ENCODE data around the gene BIRC5.
"Not testable (repeated sequence)": the region's sequence is repeated elsewhere in the genome, so short reads cannot be mapped to it uniquely, and the experiment has no call there.

The BIRC5 gene

GRCh38 chr17:78225088-78225865 is 11.2 kb downstream of the BIRC5 start:
- DNase-seq = no peak

GRCh38 chr17:78226055-78226758 is 12.2 kb downstream of the BIRC5 start:
- DNase-seq = no peak

- DNase-seq = no peak
These were observed 12.9 kb downstream of the BIRC5 start for GRCh38 chr17:78226759-78227454.

DNA sequence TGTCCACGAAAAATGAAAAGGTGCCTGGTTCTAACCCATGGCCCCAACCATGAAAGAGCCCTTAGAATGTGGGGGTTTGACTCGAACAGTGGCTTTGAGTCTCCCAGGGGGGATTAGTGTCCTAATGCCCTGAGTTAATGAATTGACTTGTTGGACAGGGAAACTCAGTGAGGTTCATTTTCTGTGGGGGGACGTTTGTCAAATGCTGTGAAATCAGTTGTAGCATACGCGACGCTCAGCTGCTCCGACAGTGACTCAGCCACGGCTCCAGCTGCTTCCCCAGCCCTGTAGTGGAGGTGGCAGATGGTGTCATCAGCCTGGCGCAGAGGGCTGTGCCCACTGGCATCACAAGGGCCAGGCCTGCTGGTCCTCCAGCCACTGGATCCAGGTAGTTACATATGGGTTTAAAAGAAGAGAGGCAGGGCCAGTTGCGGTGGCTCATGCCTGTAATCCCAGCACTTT is 13.4 kb downstream of the BIRC5 start:
- no peak for DNase-seq

DNA sequence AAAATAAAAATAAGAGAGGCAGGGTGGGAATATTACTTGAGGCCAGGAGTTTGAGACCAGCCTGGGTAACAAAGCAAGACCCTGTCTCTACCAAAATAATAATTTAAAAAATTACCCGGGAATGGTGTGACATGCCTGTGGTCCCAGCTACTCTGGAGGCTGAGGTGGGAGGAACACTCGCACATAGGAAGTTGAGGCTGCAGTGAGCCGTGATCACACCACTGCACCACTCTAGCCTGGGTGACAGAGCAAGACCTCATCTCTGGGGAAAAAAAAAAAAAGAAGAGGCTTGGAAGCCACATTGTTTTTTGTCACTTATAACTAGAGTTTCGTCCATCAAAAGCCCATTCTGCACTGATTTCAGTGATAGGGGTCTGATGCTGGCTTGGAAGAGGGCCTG is 14.1 kb downstream of the BIRC5 start:
- DNase-seq = no peak

DNA sequence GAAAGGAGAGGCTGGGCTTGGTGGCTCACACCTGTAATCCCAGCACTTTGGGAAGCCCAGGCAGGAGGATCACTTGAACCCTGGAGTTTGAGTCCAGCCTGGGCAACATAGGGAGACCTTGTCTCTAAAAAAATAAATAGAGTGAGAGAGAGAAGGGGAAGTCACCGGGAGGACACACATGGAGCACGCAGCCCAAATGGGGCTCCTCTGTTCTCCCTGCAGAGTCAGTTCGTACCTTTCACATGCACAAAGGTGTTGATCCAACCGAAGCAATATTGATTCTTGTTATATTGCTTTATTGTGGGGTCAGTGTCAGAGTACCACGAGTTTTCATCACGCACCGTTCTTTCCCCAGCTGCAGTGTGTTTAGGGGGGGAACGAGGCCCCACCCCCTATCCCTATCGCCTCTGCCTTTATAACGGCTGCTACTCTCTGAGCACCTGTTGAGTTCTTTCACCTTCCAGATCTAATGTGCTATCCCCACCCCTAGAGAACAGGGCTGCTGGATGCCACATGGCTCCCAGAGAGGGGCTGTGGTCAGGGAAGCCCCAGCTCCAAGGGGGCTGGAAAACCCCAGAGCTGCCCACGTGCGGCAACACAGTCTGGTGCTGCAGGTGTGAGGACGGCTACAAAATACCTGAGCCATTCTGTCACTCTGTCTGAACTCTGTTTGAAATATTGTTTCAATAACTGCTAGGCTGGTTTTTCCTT is 16.4 kb downstream of the BIRC5 start:
- DNase-seq = no peak

DNA sequence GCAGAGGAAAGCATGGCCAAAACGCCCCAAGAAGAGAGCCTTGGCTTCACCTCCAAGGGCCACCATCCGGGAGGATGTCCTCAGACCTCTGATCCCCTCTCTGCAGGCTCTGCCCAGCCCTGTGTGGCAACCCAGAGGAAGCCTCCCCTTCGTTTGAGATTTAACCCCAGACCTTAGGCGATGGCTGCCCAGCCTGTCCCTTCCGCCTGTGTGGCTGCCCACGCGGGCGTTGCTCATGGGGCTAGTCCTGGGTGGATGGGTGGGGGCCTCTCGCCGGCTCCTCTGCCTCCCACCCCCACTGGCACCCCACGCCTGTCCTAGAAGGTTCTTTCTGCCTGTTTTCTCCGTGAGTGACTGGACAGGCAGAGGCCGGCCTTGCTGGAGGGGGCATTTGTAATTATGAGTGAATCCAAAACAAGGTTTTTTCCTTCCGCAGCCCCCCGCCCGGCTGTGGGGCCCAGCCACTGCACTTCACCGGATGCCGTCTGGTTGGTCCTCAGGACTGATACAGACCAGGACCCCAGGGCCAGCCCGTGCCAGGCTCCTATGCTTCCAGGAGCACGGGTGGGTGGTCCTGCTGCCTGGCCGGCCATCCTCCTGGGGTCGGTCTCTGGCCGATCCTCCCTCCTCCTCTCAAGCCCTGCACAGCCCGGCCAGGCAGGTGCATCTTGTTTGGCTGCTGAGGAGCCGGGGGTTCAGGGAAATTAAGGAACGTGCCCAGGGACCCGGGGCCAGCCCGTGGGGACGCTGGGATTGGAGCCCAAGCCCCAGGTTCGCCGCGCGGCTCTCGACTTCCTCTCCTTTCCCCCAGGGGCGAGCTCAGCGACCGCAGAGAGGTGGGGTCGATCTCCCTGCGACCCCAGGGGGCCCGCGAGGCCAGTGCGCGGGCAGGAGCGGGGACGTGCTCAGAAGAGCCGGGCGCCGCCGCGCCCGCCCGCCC is 17.2 kb downstream of the BIRC5 start, which contains the start of gene TMEM235:
Gene TMEM235 (plus strand): TSS at position 636 of the 940 bp plus-strand sequence. CDS start 393 bp downstream, outside the sequence.
- DNase-seq = no peak

DNA sequence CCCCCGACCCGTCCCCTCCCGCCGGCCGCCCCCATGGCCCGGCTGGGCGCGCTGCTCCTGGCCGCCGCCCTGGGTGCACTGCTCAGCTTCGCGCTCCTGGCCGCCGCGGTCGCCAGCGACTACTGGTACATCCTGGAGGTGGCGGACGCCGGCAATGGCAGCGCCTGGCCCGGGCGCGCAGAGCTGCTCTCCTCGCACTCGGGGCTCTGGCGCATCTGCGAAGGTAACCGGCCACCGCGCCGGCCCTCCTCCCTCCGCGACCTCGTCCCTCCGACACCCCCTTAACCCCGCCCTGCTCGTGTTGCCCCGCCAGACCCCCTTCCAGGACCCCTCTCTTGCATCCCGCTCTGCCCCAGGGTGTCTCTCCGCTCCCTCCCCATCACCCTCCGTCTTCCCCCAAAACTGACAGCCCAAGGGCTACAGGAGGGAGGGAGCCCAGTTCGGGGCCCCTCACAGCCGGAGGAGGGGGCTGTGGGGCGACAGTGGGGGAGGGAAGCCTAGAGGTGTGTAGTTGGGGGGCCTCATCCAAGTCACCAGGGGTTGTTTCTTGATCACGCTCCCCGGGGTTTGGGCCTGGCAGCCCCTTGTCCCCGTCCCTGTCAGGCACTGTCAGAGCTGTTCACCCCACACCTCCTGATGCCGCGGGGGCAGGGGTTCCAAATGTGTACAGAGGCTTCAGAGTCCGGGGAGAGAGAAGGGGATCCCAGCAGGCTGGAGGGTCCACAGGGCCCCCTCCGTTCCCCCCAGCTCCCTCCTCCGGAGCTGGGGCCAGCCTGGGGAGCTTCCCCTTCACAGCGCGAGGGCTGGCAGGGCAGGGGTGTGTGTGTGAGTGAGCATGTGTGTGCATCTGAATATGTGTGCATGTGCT is 18.2 kb downstream of the BIRC5 start:
- peak; percentile 20 to 36 for DNase-seq

GRCh38 chr17:78232859-78233173 is 18.8 kb downstream of the BIRC5 start:
- DNase-seq = no peak

GRCh38 chr17:78233678-78234077 is 19.6 kb downstream of the BIRC5 start:
- no peak for DNase-seq

DNA sequence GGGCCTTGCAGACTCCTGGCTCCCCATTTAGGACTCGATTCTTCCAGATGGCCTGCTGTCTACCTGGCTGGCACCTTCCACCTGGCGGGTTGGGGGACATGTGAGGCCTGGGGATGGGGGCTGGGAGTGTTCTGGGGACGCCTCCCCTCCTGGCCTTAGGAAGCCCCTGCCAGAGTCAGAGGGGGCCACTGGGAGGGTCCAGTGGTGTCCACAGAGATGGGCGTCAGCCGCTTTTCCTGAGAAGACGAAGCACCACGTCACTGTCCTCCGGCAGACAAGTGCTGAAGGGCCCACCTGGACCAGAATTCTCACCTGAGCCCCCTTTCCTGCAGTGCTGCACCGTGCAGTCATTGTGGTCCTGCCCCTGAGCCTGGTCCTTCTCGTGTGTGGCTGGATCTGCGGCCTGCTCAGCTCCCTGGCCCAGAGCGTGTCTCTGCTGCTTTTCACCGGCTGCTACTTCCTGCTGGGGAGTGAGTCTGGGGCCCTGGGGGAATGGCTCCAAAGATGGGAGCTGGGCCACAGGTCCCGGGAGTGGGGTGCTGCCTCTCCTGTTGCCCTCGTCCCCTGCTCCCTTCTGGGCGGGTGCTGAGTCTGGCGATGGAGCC is 20.3 kb downstream of the BIRC5 start:
- no peak for DNase-seq

DNA sequence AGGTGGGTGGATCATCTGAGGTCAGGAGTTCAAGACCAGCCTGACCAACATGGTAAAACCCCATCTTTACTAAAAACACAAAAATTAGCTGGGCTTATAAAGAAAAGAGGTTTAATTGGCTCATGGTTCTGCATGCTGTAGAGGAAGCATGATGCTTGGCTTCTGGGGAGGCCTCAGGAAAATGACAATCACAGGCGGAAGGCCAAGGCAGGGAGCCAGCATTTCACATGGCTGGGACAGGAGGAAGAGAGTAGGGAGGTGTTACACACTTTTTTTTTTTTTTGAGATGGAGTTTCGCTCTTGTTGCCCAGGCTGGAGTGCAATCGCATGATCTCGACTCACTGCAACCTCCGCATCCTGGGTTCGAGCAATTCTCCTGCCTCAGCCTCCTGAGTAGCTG is 21.0 kb downstream of the BIRC5 start:
- not testable (repeated sequence) for DNase-seq

GRCh38 chr17:78235885-78236284 is 21.8 kb downstream of the BIRC5 start:
- no peak for DNase-seq

DNA sequence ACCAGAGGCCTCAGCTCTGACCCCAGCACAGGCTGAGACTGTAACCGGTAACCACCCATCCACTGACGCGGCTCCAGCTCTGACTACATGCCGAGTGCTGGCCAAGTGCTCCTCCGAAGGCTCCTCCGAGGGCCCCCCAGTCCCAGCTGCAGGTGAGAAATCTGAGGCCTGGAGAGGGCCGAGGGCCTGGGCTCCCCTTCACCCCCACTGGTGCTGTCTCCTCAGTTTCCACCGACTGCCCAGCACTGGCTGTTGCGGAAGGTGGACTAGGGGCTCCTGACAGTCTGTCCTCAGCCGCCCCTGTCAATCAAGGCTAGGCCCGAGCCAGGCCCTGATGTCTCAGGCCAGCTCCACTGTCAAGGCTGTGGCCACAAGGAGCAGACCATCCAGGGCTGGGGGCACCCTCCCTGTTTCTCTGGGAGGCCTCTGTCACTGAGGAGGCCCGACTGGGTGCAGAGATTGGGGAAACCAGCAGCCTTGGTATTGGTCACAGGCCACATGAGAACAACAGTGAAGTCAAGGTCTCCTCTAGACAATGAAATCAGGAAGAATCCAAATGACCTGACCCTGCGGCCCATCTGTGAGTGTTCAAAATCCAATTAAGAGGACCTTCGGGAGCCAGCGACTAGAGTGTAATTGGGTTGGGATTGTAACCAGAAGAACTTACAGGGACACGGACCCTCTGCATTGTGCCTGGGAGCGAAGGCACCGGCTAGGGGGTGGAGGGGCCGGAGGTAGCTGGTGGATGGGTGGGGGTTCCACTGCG is 22.5 kb downstream of the BIRC5 start:
- DNase-seq = no peak

DNA sequence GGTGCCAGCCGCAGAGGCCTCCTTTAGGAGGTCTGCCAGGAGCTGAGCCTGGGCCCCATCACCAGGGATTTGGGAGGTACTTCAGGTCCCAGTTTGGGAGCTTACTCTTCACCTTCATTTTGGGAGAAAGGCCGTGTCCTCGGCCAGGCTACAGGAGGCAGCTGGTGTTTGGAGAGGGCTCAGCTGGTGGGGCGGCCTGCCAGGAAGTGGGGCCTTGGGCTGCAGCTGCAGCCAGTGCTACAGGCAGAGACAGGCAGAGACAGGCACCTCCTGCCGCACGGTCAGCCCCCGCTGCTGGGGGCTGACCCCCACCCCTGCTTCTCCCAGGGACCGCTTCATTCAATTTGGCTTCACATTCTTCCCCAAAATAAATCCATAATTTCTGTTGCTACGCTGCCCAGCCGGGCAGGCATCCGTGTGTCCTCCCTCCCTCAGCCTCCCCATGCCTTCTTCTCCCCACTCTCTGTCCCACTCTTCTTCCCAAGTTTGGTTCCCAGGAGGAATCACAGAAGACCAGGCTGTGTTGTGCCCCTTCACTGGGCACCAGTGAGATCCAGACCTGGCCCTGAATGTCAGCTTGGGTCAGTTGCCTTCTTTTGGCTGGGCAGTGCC is 23.5 kb downstream of the BIRC5 start:
- no peak for DNase-seq

GRCh38 chr17:78238823-78239488 is 24.9 kb downstream of the BIRC5 start:
- DNase-seq = no peak

DNA sequence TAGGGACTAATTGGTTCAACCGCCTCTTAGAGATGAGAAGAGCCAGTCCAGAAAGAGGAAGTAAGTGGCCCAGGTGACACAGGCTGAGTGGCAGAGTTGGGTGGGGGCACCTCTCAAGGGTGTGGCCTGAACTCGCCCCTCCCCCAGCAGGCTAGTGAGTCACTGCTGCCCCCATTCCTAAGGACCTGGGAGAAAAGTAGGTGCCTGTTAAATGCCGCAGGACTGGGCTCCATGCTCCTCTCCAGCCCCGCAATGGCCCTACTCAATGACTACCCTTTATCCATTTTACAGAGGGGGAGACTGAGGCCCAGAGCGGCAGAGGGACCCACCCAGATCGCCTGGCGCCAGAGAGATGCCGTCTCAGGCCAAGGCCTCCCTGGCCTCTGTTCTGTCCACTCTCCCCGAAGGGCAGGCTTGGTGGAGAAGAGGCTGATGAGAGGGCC is 25.5 kb downstream of the BIRC5 start:
- DNase-seq = no peak

DNA sequence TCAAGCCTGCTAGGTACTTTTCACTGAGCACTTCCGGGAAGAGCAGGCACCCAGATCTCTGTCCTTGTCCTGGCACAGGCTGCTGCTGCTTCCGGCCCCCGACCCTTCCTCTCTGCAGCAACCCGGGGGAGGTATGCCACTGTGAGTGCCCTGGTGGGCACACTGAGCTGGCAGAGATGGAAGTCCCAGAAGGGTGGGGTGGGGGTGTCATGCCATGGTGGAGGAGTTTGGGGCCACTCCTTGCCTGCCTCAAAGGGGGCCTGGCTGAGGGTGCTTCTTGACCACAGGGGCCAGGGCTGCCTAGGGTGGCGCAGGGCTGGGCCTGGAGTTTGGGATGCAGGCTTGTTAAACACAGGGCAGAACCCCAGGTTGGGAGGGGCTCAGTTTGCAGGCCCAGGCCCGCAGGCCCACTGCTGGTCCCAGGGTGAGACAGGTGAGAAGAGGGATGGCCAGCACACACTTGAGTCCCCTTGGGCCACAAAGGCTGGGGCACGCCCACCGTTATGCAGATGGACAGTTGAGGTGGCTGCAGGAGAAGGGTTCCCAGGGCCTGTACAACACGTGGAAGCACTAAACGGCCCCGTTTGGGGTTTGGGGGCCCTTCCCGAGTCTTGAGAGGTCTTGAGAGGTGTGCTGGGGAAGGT is 26.1 kb downstream of the BIRC5 start:
- no peak for DNase-seq

Measured in activated CD4-positive, alpha-beta T cell treated with anti-CD3 and anti-CD28 coated beads, Interleukin-2, amount 50 U/mL, for 48 hours (primary cell).